GM21825 (cell line): ENCODE data around the gene FRMD1.

Experiments used
- ATAC-seq: cut with Tn5 transposase; IDR thresholded peaks from one replicate; pipeline ENCODE4 v1.9.1; 2021; ENCODE audit warnings: mild to moderate bottlenecking, moderate library complexity; ENCODE audit not compliant: unreplicated experiment

Gene FRMD1

DNA sequence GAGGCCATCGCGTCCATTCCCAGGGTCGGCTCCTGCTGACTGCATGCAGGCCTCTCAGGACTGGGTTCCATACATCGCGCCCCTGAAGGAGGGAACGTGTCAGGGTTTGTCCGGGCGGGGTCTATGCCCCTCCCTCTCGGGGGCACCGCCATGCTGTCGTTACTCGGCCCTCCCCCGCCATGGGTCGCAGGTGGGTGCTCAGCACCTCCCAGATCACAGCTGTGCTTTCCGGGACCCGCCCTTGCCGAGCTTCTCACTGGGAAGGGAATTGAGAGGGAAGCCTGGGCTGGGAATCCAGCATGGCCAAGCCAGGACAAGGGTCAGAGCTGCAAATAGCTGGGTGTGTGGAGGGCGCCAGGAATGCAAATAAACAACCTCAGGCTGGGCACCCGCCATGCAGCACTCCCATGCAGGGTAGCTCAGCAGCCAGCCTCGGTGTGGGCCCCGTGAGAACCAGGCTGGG, at the start of gene FRMD1:
Gene FRMD1, minus strand, starts transcription at position 270 of the 463 bp plus-strand sequence. Its CDS starts 118 bp downstream, at position 152.
- ATAC-seq = no peak

GRCh38 chr6:168128006-168128630, 49.1 kb upstream of the FRMD1 start:
- no peak for ATAC-seq

DNA sequence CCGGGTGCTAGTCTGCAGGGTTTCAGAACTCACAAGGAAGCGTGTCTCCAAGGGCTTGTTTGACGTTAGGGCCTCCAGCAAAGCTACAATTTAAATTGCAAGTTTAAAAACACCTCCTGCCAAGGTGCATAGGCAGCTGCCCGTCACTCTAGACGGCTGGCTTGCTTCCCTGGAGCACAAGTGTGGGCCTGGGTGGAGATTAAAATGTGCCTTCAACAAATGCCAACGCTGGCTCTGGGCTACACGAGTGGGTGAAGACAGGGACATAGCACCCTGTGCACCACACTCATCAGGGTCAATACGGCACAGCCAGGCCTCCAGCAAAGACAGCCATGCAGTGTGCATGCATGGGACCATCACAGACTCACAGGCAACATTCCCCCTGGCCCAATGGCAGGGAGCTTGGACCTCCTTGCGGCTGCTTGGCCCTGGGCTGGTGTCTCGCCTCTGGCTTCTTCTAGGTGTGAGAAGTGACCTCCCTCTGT, 48.4 kb upstream of the FRMD1 start:
- ATAC-seq = no peak

GRCh38 chr6:168126566-168127383, 47.8 kb upstream of the FRMD1 start:
- no peak for ATAC-seq

DNA sequence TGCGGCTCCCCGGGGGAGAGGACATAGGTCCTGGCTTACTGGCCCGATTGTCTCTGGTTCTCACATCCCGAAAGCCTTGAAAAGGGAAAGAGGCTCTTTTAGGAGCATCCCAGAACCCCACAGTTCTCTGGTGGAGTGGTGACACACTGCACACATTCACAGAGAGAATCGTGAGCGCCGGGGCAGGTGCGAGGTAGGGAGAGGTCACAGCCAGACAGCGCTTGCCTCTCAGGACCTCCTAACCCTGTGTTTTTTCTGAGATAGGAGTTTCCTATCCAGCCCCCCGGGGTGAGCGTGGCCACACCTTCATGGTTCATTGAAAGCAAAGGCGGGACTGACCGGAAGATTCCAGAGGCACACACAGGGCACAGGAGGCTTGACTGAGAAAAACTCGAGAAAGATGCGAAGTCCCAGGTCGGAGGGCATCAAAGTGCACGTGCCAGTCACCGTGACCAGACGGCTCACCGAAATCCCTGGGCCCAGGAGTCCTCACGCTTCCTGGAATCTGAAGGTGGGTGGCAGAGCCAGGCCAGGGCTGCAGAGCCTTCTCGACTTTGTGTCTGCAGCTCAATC, 46.5 kb upstream of the FRMD1 start:
- no peak for ATAC-seq

- no peak for ATAC-seq
These were observed 45.9 kb upstream of the FRMD1 start for GRCh38 chr6:168124921-168125320.

GRCh38 chr6:168124158-168124557, 45.1 kb upstream of the FRMD1 start:
- ATAC-seq = no peak

DNA sequence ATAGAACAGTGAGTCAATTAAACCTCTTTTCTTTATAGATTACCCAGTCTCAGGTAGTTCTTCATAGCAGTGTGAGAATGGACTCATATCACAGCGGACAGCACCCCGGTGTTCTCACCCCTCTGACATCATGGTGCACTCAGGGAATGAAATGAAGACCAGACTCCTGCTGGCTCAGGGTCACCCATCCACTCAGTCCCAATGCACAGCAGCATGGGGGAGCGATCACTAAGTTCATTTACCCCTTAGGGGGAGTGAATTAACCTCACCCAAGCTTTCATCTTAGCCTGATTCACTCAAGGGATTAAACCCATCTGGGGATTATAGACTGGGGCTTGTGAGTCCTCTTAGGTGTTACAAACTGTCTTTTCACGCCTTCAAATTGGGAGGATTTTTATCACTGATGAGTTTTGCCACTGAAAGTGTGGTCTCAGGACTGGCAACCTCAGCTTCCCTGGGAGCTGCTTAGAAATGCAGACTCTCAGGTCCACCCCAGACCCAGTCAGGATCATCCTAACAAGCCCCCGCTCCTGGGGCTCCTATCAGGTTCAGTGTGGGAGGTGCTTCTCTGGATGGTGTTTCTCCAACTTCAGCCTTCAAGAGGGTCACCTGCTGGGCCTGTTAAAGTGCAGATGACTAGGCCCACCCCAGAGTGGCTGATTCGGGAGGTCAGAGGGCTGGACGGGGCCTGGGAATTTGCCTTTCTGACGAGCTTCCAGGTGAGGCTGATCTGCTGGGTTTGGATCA, 44.3 kb upstream of the FRMD1 start:
- ATAC-seq = no peak

DNA sequence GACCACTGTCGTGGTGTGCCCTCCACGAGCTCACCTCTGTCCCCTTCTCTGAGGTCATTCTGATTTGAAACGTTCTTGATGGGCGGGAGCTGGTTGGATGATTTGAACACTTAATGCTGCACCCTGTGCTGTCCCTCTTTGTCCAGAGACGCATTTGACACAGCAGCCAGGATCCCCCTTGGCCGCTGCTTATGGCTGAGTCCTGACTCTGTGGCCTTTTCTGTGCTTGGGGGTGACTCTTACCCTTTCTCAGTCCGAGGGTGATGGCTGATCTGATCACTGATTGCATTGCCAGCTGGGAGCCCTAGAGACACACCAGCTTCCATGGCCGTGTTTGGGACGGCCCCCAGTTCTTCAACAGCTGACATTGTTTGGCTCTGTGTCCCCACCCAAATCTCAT, 43.5 kb upstream of the FRMD1 start:
- no peak for ATAC-seq

GRCh38 chr6:168122011-168122410, 43.0 kb upstream of the FRMD1 start:
- no peak for ATAC-seq

GRCh38 chr6:168121303-168121665, 42.3 kb upstream of the FRMD1 start:
- ATAC-seq = no peak

GRCh38 chr6:168120390-168121302, 41.6 kb upstream of the FRMD1 start:
- ATAC-seq = no peak

- no peak for ATAC-seq
These were observed 40.5 kb upstream of the FRMD1 start for GRCh38 chr6:168119539-168119938.

DNA sequence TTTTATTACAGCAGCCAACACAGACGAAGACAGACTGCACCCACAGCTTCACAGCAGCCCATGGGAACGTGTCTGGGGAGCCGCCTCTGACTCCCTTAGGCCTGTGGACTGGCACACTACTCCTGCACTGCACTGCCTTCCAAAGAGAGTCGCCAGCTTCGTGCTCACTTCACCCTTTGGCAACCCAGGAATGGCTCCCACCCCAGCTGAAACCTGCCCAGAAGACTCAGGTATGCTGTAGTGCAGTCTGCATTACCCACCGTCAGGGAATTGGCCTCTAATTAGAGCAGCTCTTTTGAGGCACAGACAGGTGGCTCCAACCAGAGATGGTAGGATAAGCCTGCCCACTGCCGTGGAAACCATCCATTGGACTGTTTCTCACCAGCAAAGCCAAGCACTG, 39.9 kb upstream of the FRMD1 start:
- no peak for ATAC-seq

DNA sequence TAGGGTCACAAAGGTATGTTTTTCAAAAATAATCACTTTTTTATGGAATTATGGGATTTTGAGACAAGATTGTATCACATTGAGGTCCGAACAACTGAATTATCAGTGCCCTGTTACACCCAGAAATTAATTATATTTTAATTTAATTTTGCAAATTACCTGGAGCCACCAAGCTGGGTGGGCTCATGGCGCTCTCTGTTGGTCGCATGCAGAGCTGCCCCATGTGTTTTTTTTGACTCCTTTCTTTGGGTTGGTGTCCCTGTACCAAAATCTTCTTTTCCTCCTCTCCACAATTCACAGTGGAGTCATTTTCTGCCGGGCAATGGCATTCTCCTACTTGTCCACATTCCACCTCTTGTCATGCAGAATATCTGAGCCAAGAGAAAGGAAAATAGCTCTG, 38.9 kb upstream of the FRMD1 start:
- ATAC-seq = no peak

DNA sequence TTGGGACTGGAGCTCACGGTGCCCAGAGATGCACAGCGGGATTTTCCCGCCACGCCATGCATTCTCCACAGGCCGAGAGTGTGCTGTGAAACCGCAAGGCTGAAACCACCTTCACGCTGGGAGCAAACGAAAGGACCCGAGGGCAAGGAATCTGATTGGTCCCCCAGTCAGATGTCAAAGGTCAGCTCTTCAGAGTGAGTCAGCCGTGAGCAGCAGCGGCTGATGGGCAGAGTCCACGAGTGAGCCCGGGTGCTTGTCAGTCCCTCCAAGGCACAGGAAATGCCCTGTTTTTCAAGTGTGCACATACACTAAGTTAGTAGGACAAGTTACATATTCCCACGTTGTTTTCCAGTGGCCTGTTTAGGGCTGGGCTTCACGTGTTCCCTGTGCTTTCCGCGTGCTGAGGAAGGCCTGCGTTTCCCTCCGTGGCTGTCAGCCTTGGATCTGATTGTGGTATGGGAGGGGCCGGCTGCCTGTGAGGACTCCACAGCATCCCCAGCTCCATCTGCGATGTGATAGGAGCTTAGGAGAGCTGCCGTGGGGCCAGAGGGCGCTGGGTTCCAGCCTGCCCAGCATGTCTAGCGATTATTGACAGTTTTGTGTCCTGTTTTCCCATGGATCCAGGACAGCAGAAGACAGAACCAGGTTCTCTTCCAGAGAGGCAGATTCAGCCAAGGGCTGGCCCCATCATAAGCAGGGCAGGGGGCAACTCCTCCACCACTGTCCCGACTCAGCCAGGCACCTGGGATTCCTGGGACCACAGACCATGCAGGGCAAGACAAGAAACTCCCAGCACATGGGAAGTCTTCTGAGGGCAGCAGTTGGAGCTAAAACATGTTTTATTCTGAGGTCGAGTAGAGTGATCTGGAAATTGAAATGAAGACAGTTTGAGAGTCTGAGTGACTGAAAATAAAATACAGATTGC, 38.2 kb upstream of the FRMD1 start:
- no peak for ATAC-seq

GRCh38 chr6:168116438-168116974, 37.5 kb upstream of the FRMD1 start:
- no peak for ATAC-seq

- no peak for ATAC-seq
These were observed 36.9 kb upstream of the FRMD1 start for GRCh38 chr6:168115748-168116437.
